Vagina (tissue), 2 donors: ENCODE data around the gene MT1HL1.

Experiments
- POLR2A ChIP-seq, 2 donors: fragments of 450-650 bp; IDR thresholded peaks; one replicate each; pipeline ENCODE4 v1.6.1; 2017; ENCODE audit warnings: antibody characterized with exemption in 2 of 2, mild to moderate bottlenecking in 2 of 2, moderate library complexity in 2 of 2
- POLR2AphosphoS5 ChIP-seq, 2 donors: sonication (generic); formaldehyde crosslinking; IDR thresholded peaks; one replicate each; pipeline ENCODE4 v1.9.0; 2017; ENCODE audit warnings: antibody characterized with exemption in 2 of 2, mild to moderate bottlenecking in 2 of 2, low read depth in 1 of 2; ENCODE audit not compliant: insufficient read depth in 1 of 2
- TF ChIP-seq, protein P1 (sequence below), 3 experiments: fragments of 450-650 bp in 2 of 3; fragments of 200-600 bp in 1 of 3; sonication (generic) in 1 of 3; IDR thresholded peaks; one replicate each; pipeline ENCODE4 v1.5.1; 2017 to 2019; ENCODE audit warnings: antibody characterized with exemption in 3 of 3, mild to moderate bottlenecking in 2 of 3, moderate library complexity in 2 of 3

GRCh38 chr1:236982380-236982779, 21.9 kb downstream of the MT1HL1 start:
- TF ChIP-seq, protein P1, sequence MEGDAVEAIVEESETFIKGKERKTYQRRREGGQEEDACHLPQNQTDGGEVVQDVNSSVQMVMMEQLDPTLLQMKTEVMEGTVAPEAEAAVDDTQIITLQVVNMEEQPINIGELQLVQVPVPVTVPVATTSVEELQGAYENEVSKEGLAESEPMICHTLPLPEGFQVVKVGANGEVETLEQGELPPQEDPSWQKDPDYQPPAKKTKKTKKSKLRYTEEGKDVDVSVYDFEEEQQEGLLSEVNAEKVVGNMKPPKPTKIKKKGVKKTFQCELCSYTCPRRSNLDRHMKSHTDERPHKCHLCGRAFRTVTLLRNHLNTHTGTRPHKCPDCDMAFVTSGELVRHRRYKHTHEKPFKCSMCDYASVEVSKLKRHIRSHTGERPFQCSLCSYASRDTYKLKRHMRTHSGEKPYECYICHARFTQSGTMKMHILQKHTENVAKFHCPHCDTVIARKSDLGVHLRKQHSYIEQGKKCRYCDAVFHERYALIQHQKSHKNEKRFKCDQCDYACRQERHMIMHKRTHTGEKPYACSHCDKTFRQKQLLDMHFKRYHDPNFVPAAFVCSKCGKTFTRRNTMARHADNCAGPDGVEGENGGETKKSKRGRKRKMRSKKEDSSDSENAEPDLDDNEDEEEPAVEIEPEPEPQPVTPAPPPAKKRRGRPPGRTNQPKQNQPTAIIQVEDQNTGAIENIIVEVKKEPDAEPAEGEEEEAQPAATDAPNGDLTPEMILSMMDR (IDR thresholded peaks at IDR 0.05): no peak
- TF ChIP-seq POLR2A (IDR thresholded peaks at IDR 0.05) (no peak), POLR2AphosphoS5 (IDR thresholded peaks at IDR 0.05; ENCODE audit: insufficient read depth in 1 of 2, low read depth in 1 of 2) (no peak)
